Measurements from ENCODE around the gene CASQ1.
A peak's percentile ranks its signal among the peaks of the same experiment; 100 is the strongest.

The CASQ1 gene

GRCh38 chr1:160189649-160190625 is at the start of gene CASQ1:
TSS of gene CASQ1 (plus strand) at chr1:160190575. CDS start at chr1:160190752, 177 bp downstream.
- peak; percentile 57 for DNase-seq (ENCODE audit: low spot score)

- no peak for DNase-seq (ENCODE audit: low spot score)
Measured at GRCh38 chr1:160143695-160144094, 46.7 kb upstream of the CASQ1 start.

GRCh38 chr1:160144921-160145320 is 45.5 kb upstream of the CASQ1 start:
- peak; percentile 75 for DNase-seq (ENCODE audit: low spot score)

DNA sequence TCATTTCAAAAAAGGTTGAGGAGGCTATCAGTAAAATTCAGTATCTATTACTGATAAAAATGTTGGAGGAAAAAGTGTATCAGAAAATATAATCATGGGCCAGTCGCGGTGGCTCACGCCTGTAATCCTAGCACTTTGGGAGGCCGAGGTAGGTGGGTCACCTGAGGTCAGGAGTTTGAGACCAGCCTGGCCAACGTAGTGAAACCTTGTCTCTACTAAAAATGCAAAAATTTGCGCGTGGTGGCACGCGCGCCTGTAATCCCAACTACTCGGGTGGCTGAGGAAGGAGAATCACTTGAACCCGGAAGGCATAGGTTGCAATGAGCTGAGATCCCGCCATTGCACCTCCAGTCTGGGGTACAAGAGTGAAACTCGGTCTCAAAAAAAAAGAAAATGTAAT is 44.3 kb upstream of the CASQ1 start:
- DNase-seq (ENCODE audit: low spot score), result no peak

GRCh38 chr1:160148121-160148520 is 42.3 kb upstream of the CASQ1 start:
- no peak for DNase-seq (ENCODE audit: low spot score)

DNA sequence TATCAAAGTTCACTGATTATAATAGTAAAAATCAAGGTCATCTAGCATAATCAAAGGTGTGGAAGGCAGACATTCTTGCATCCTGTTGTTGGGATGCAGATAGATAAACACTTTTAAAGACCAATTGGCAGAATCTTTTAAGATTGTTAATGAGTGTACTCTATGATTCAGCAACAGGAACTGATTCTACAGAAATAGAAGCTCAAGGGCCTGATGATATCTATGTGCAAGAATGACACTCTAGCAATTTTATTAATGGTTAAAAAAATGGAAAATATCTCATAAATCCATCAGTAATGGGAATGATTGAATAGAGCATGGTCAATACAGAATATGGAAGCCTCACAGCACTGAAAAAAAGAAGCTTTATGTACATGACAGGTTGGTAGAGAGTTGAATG is 41.1 kb upstream of the CASQ1 start:
- no peak for DNase-seq (ENCODE audit: low spot score)

DNA sequence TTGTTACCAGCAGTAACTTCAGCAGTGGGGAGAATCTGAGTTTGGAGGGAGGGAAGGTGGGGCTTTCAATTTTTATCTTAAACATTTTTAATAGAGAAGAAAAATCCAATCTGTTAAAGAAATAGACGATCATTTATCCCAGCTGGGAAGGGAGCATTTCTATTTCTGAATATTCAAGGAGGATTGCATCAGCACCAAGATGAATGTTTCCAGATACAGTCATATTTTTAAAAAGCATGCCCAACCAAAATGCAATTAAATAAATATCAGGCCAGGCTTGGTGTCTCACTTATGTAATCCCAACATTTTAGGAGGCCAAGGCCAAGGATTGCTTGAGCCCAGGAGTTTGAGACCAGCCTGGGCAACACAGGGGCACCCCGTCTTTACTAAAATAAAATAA is 40.7 kb upstream of the CASQ1 start:
- peak; percentile 74 for DNase-seq (ENCODE audit: low spot score)

- no peak for DNase-seq (ENCODE audit: low spot score)
Measured at GRCh38 chr1:160151303-160151702, 39.1 kb upstream of the CASQ1 start, which contains the start of gene ATP1A4. TSS of gene ATP1A4 (plus strand) at chr1:160151603. CDS start at chr1:160152041, 438 bp downstream.

- no peak for DNase-seq (ENCODE audit: low spot score)
Measured at GRCh38 chr1:160154790-160155189, 35.6 kb upstream of the CASQ1 start.

- no peak for DNase-seq (ENCODE audit: low spot score)
Measured at GRCh38 chr1:160156361-160156760, 34.0 kb upstream of the CASQ1 start.

DNA sequence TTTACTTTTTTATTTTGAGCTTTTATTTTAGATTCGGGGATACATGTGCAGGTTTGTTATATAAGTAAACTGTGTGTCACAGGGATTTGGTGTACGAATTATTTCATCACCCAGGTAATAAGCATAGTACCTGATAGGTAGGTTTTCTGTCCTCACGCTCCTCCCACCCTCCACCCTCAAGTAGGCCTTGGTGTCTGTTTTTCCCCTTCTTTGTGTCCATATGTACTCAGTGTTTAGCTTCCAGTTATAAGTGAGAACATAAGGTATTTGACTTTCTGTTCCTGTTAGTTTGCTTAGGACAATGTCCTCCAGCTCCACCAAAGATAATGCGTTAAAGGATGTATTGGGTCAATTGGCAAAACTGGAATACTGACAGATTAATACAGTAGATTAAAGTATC is 33.2 kb upstream of the CASQ1 start:
- no peak for DNase-seq (ENCODE audit: low spot score)

DNA sequence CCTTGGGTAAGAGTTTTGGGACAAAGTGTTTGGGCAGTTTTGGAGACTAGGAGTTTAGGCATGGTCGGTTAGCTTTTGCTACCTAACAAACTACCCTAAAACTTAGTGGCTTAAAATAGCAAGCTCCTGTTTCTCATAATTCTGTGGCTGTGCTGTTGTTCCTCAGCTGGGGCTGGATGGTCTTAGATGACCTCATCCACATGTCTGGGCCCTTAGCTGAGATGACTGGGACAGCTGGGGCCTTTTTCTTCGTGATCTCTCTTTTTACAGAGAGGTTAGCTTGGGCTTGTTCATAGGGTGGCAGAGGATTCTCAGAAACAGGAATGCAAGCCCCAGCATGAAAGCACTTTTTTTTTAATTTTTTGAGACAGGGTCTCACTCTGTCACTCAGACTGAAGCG is 32.3 kb upstream of the CASQ1 start:
- DNase-seq (ENCODE audit: low spot score), result no peak

- DNase-seq (ENCODE audit: low spot score), result no peak
Measured at GRCh38 chr1:160158534-160158933, 31.8 kb upstream of the CASQ1 start.

DNA sequence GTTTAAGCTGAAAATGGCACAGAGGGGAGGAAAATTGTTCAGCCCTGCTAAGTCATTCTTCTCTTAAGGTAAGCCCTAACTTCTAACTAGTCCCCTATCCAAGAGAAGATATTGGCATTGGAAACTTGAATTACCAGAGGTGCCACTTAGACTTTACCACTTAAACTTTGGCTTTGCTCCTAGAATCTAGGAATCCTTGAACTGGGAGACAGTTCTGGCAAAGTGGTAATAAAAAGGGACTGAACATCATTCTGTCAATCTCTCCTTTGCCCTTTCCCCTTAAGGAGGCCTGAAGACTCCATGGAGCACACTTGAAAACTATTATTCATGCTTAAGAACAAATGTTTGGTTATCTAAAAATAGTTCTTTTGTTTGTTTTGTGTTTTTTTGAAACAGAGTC is 30.5 kb upstream of the CASQ1 start:
- DNase-seq (ENCODE audit: low spot score), result no peak

DNA sequence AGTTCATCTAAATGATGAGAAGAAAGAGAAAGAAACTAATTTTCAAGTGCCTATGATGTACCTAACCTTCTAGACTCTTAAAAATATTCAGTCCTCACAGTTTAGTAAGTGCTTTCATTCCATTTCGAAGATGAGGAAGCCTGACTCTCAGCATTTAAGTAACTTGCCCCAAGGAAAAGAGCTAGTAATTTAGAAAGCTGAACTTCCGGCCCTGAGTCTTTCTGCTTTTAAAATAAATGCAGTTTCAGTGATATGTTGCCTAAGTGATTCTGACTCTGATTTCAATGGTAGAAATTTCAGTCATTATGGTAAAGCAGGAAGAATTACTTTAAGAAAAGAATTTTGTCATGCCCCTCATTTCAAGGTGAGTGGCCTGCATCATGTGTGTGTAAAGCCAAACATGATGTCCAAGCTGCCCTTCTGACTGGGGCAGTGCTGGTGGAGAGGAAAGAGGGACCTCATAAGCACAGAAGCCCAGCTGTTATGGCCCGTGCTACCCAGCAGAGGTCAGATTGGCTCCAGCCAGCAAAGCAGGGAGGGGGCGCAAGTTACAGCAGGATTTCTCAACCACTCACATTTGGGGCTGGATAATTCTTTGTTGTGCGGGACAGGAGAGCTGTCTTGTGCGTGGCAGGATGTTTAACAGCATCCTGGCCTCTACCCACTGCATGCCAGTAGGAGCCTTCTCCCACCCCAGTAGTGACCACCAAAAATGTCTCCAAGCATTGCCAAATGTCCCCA is 28.2 kb upstream of the CASQ1 start:
- peak; percentile 61 for DNase-seq (ENCODE audit: low spot score)

DNA sequence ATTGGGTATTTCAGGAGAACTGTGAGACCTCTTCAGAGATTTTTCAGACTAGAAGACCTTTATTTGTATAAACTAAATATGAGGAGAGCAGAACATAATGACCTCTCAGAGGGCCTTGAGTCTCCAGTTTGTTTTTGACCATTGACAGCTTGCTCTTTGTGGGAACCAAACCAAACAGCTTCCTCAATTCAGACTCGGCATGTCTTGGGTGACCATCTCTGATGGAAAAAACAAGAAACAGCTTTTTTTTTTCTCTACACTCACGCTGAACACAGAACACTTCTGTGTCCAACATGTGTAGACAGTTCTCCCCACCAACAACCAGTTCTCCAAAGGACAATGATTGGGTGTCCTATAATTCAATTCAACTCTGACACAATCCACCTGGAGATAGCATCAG is 27.4 kb upstream of the CASQ1 start:
- DNase-seq (ENCODE audit: low spot score), result no peak

GRCh38 chr1:160163615-160164014 is 26.8 kb upstream of the CASQ1 start:
- no peak for DNase-seq (ENCODE audit: low spot score)

GRCh38 chr1:160164121-160164520 is 26.3 kb upstream of the CASQ1 start:
- DNase-seq (ENCODE audit: low spot score), result no peak

DNA sequence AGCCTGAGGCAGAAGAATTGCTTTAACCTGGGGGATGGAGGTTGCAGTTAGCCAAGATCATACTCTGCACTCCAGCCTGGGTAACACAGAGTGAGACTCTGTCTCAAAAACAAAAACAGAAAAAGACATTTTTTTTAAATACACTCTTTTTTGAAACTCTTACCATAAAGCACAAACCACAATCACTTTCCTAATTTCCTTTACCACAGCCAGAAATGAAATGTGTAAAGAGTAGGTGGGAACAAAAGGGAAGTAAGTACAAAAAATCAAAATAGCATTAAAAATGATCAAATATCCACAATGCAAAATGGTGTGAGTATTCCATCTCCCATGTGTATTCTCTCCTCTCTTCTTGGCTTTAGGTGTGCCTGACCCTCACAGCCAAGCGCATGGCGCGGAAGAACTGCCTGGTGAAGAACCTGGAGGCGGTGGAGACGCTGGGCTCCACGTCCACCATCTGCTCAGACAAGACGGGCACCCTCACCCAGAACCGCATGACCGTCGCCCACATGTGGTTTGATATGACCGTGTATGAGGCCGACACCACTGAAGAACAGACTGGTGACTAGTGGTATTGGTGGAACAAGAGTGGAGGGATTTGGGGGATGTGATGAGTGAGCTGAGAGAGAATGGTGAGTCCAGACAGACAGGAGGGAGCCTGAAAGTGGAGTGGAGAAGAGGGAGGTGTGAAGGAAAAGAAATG is 24.1 kb upstream of the CASQ1 start:
- no peak for DNase-seq (ENCODE audit: low spot score)

DNA sequence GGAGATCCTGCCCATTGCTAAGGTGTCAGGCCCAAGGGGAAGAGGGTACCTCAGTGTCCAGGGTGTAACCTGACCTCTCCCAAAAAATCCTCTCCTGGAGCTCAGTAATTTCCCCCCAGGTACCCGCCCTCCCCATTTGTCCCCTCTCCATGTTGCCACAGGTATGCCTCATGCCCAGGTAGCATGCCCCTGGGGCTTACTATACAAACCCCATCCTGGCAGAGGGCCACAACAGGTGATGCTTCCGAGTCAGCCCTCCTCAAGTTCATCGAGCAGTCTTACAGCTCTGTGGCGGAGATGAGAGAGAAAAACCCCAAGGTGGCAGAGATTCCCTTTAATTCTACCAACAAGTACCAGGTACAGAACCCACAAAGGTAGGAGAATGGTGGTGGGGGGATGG is 23.3 kb upstream of the CASQ1 start:
- no peak for DNase-seq (ENCODE audit: low spot score)

- DNase-seq (ENCODE audit: low spot score), result no peak
Measured at GRCh38 chr1:160167580-160167979, 22.8 kb upstream of the CASQ1 start.

DNA sequence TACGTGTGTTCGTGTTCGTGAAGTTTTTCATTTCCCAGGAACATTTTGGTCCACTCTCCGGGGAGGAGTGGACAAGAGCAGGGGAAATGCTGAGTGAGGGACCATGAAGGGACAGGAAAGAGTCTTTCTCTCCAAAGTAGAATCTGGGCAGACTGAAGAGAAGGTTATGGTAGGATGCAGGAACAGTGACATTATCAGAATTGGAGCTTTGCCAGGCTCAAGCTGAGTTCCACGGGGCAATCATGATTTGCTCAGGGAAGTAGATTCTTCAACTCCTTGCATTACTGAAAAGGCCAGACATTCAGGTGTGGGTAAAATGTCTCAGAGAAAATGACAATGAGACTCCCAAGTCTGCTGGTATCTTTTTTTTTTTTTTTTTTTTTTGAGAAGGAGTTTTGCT is 22.4 kb upstream of the CASQ1 start:
- no peak for DNase-seq (ENCODE audit: low spot score)

All from AG20443 (cell line).